HepG2 (cell line): ENCODE measurements around the gene SNX27. TPM values are rescaled to one million over a fixed set of nuclear protein-coding genes. Genes with fewer than 3 reads are reported as not detected.

ENCODE experiments used
- ATAC-seq: fragments of 200-7000 bp; cut with Tn5 transposase; 3 replicates; pipeline ENCODE4 v1.9.1; 2020; ENCODE audit warnings: mild to moderate bottlenecking, moderate library complexity
- BruUV-seq: library from RNA; stranded (reverse); fragments of 400-500 nt; replicated peaks from 2 replicates; lab custom pipeline; 2021; lab: Mats Ljungman, UMichigan
- CTCF ChIA-PET: fragments of 300-600 bp; formaldehyde crosslinking; extraction: SDS; loops from one replicate; lab custom pipeline; 2021; ENCODE audit warnings: low total read pairs, inconsistent platforms, low intra/inter-chr PET ratio; lab: Yijun Ruan, JAX
- POLR2A ChIA-PET: fragments of 350-600 bp; sonication (Branson Sonifier 250); formaldehyde crosslinking; loops from one replicate; lab custom pipeline; 2020; ENCODE audit warnings: antibody characterized with exemption, inconsistent platforms; lab: Yijun Ruan, JAX
- DNase-seq: peaks from one replicate; pipeline ENCODE4 v3.0.0-alpha.2; 2015; ENCODE audit warnings: low spot score
- FAIRE-seq: peaks from 3 replicates; lab custom pipeline; 2011; peaks lifted over from hg19 to GRCh38; lab: Jason Lieb, UNC
- H2AFZ ChIP-seq: one replicate; pipeline ENCODE4 v1.6.1; 2011; ENCODE audit warnings: low read length, inconsistent platforms
- H3K27ac ChIP-seq: fragments of 300-600 bp; 3 replicates; pipeline ENCODE4 v1.8.0; 2011; ENCODE audit warnings: mixed run types, mild to moderate bottlenecking, mixed read lengths, low read length, inconsistent platforms; ENCODE audit not compliant: insufficient read depth; ENCODE audit errors: extremely low read length
- H3K27me3 ChIP-seq, 2 experiments: fragments of 200-600 bp in 1 of 2; 2 replicates in 1 of 2; 3 replicates in 1 of 2; pipeline versions ENCODE4 v1.6.0 to v1.8.0; 2011; ENCODE audit warnings: low read length in 2 of 2, mild to moderate bottlenecking in 2 of 2, moderate library complexity in 2 of 2, inconsistent platforms in 1 of 2; ENCODE audit not compliant: insufficient read depth in 2 of 2, control insufficient read depth in 1 of 2
- H3K36me3 ChIP-seq, 2 experiments: fragments of 200-600 bp in 1 of 2; replicated peaks in 1 of 2; 2 replicates in 1 of 2; 3 replicates in 1 of 2; pipeline versions ENCODE4 v1.5.1 to v1.8.0; 2011; ENCODE audit warnings: low read length in 2 of 2, inconsistent platforms in 1 of 2; ENCODE audit not compliant: insufficient read depth in 2 of 2, control insufficient read depth in 1 of 2
- H3K4me1 ChIP-seq: 2 replicates; pipeline ENCODE4 v1.5.1; 2012; ENCODE audit warnings: low read length, inconsistent platforms; ENCODE audit not compliant: insufficient read depth
- H3K4me2 ChIP-seq: 2 replicates; pipeline ENCODE4 v1.6.0; 2011; ENCODE audit warnings: low read depth, low read length, inconsistent platforms
- H3K4me3 ChIP-seq, 3 experiments: fragments of 200-600 bp in 1 of 3; sonication (generic), shearing (Covaris generic) in 1 of 3; replicated peaks in 1 of 3; 2 replicates each; pipeline ENCODE4 v1.5.1; 2011 to 2016; ENCODE audit warnings: low read length in 3 of 3, inconsistent platforms in 2 of 3, low read depth in 2 of 3, mild to moderate bottlenecking in 2 of 3, control low read depth in 1 of 3, mixed read lengths in 1 of 3; ENCODE audit not compliant: insufficient read depth in 1 of 3
- H3K79me2 ChIP-seq: one replicate; pipeline ENCODE4 v1.6.1; 2011; ENCODE audit warnings: low read length, inconsistent platforms; ENCODE audit not compliant: insufficient read depth
- H3K9ac ChIP-seq: 2 replicates; pipeline ENCODE4 v1.6.0; 2011; ENCODE audit warnings: mild to moderate bottlenecking, low read depth, low read length, inconsistent platforms; ENCODE audit not compliant: insufficient read depth
- H3K9me3 ChIP-seq: 2 replicates; pipeline ENCODE4 v1.5.1; 2012; ENCODE audit warnings: mild to moderate bottlenecking, low read length
- H4K20me1 ChIP-seq: 2 replicates; pipeline ENCODE4 v1.6.0; 2011; ENCODE audit warnings: inconsistent platforms, mild to moderate bottlenecking, low read length, moderate library complexity; ENCODE audit not compliant: insufficient read depth
- FOXK1 ChIP-seq: sonication (generic); formaldehyde crosslinking; IDR thresholded peaks from 2 replicates; pipeline ENCODE4 v1.4.0; 2020; ENCODE audit warnings: low read depth, missing genetic modification reagents, borderline replicate concordance
- HNF1A ChIP-seq, 2 experiments: sonication (generic) in 1 of 2; formaldehyde crosslinking in 1 of 2; IDR thresholded peaks; 2 replicates each; pipeline versions ENCODE4 v1.4.0 to v1.6.1; 2016 to 2020; ENCODE audit warnings: borderline replicate concordance in 1 of 2, low read depth in 1 of 2, mild to moderate bottlenecking in 1 of 2, missing genetic modification reagents in 1 of 2
- SRF ChIP-seq: IDR thresholded peaks from 2 replicates; pipeline ENCODE4 v1.6.1; 2011; ENCODE audit warnings: mild to moderate bottlenecking, low read depth, low read length, moderate library complexity
- TCF12 ChIP-seq, 2 experiments: fragments of 450-650 bp in 1 of 2; sonication (generic) in 1 of 2; formaldehyde crosslinking in 1 of 2; IDR thresholded peaks; 2 replicates each; pipeline versions ENCODE4 v1.6.1 to v1.8.0; 2017 to 2022; ENCODE audit warnings: antibody characterized with exemption in 1 of 2, mild to moderate bottlenecking in 1 of 2, missing genetic modification reagents in 1 of 2, moderate library complexity in 1 of 2
- ZBTB38 ChIP-seq: sonication (generic); formaldehyde crosslinking; IDR thresholded peaks from 2 replicates; pipeline ENCODE4 v1.5.1; 2020; ENCODE audit warnings: mild to moderate bottlenecking, missing genetic modification reagents
- ZNF224 ChIP-seq: sonication (generic); formaldehyde crosslinking; IDR thresholded peaks from 2 replicates; pipeline ENCODE4 v1.5.0; 2020; ENCODE audit warnings: mild to moderate bottlenecking, missing genetic modification reagents
- WGBS: methylation state at CpG from one replicate; pipeline ENCODE4 v1.1.6; 2017; ENCODE audit warnings: low lambda C conversion rate; 5-methylcytosine and 5-hydroxymethylcytosine counted together
- in situ Hi-C: cut with HindIII; loops from 2 replicates; pipeline ENCODE4 v1.10.0; 2017; ENCODE audit warnings: low pct_unique_long_range_greater_than_20kb; ENCODE audit not compliant: extremely low pct_ligation_motif_present
- intact Hi-C: fragments of 100-400 bp; cut with micrococcal nuclease; formaldehyde crosslinking; loops from one replicate; pipeline ENCODE4 v1.10.0; 2022; ENCODE audit not compliant: unreplicated experiment
- polyA plus RNA-seq, 8 experiments: library from polyadenylated mRNA; depleted of rRNA in 3 of 8; stranded (reverse) in 7 of 8; unstranded in 1 of 8; fragments of >200 nt; fragmentation: Illumina TruSeq in 4 of 8; extraction: Trizol in 4 of 8; gene quantifications; 2 replicates each; pipeline versions ENCODE4 v1.2.1 to v1.2.3, GENCODE V29; 2011 to 2016; ENCODE audit warnings: low read depth in 4 of 8, missing spikeins in 1 of 8, mixed read lengths in 1 of 8; ENCODE audit not compliant: insufficient read depth in 1 of 8
- total RNA-seq, 5 experiments: library from RNA; depleted of rRNA; stranded (reverse); fragments of >200 nt; fragmentation: Illumina TruSeq; extraction: Trizol; gene quantifications; 2 replicates each; pipeline ENCODE4 v1.2.3, GENCODE V29; 2016; ENCODE audit warnings: low read depth in 1 of 5
- TF ChIP-seq, protein P1 (sequence below): conservative IDR thresholded peaks from 2 replicates; pipeline ENCODE4 v1.6.1; 2018; ENCODE audit warnings: missing genetic modification reagents

The SNX27 gene
- total and polyA plus RNA-seq, 2 of the 13 experiments (the other 11 are each of a cell fraction or from before 2014, with no cell fraction given): 14.4 to 17.8 TPM

DNA sequence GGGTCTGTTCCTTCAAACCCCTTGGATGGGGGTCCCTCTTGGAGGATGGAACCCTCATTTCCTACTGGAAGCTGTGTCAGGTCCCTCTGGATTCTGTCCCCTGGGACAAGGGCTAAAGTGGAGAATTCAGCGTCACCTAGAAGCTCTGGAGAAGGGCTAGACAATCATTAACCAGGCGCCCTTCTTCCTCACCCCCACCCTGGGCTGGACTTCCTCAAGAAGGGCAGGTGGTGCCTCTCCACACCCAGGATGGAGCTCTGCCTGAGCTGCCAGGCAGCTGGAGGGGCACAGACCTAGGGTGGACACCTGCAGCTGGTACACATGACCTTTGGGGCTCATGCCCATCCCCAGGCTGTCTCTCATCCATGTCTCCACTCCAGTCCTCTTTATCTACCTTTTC is 101.2 kb downstream of the SNX27 start:
- Histone ChIP-seq H3K27me3 (peaks cover 0 to 23% of the 10 kb centered on the region in 2 experiments; a peak in 3 of 5 replicates), H4K20me1 (no peaks in the 10 kb centered on the region), H3K4me1 (peaks cover 48% of the 10 kb centered on the region), H3K9ac (no peak overlapping the region), H3K9me3 (no peaks in the 10 kb centered on the region), H3K4me3 (no peak overlapping the region), H2AFZ (no peak overlapping the region), H3K27ac (no peak overlapping the region), H3K79me2 (no peaks in the 10 kb centered on the region)
- POLR2A ChIA-PET: no interaction called here
- no TSS peak for BruUV-seq
- ATAC-seq (peak; percentile 17; the same call in 1 of the 3 replicates), DNase-seq (no peak)
- intact Hi-C loops (no loop called here), in situ Hi-C loops (loop anchor here (10.0 kb wide), 1 partner anchor 122 kb away; the partner anchor contains the start of genes C2CD4D and RORC)
- CTCF ChIA-PET: no interaction called here
- WGBS: no CpG with 5 or more reads among the region's 2 CpGs
- TF ChIP-seq HNF1A (IDR thresholded peaks at IDR 0.05; ENCODE audit: low read depth) (peak; percentile 80), HNF1A (CRISPR knock-in tag; IDR thresholded peaks at IDR 0.05; ENCODE audit: borderline replicate concordance) (no peak), SRF (no peak), FOXK1 (CRISPR knock-in tag) (no peak), TCF12 (IDR thresholded peaks at IDR 0.05) (no peak), TCF12 (CRISPR knock-in tag; IDR thresholded peaks at IDR 0.05) (no peak), ZBTB38 (CRISPR knock-in tag) (no peak), ZNF224 (CRISPR knock-in tag) (no peak)
- TF ChIP-seq, protein P1, sequence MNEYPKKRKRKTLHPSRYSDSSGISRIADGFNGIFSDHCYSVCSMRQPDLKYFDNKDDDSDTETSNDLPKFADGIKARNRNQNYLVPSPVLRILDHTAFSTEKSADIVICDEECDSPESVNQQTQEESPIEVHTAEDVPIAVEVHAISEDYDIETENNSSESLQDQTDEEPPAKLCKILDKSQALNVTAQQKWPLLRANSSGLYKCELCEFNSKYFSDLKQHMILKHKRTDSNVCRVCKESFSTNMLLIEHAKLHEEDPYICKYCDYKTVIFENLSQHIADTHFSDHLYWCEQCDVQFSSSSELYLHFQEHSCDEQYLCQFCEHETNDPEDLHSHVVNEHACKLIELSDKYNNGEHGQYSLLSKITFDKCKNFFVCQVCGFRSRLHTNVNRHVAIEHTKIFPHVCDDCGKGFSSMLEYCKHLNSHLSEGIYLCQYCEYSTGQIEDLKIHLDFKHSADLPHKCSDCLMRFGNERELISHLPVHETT (CRISPR knock-in tag): no peak
- TF ChIP-seq, all 625 proteins: peak for 1
- FAIRE-seq: peak; percentile 18
- peak overlapping the region; percentile 2; the same call in 1 of the 2 replicates for H3K4me2 ChIP-seq
- no peaks in the 10 kb centered on the region for H3K36me3 ChIP-seq
